ENCODE measurements around the gene NKAIN1.
"Not testable (repeated sequence)": the region's sequence is repeated elsewhere in the genome, so short reads cannot be mapped to it uniquely, and the experiment has no call there.

Gene NKAIN1

DNA sequence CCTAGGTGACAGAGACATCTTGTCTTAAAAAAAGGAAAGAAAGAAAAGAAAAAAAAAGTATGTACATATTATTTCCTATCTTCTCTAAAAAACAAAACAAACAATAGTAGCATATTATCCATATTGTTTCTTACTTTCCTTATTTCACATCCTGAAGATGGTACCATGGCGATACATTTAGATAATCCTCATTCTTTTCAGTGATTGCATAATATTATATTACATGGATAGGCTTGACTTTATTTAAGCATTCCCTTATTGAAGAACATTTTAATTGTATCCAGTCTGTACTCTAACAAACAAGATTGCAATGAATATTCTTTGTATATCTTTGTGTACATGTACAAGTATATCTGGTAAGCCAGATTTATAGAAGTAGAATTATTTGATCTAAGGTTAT, 91.3 kb downstream of the NKAIN1 start:
- no peak overlapping the region for H3K9ac ChIP-seq
- H3K4me3 ChIP-seq: no peak overlapping the region
- H3K4me1 ChIP-seq: no peaks in the 10 kb centered on the region
- H3K9me3 ChIP-seq: no peaks in the 10 kb centered on the region
- no peak for TF ChIP-seq Cebpa-rat (IDR thresholded peaks at IDR 0.05)
- H3K27ac ChIP-seq: no peak overlapping the region
- H3K36me3 ChIP-seq: no peaks in the 10 kb centered on the region
- no peaks in the 10 kb centered on the region for H4K20me1 ChIP-seq
- H3K4me2 ChIP-seq: no peak overlapping the region
- H3K27me3 ChIP-seq: no peaks in the 10 kb centered on the region

GRCh38 chr1:31145648-31146047, 94.0 kb downstream of the NKAIN1 start:
- H3K9ac ChIP-seq: no peak overlapping the region
- H3K4me2 ChIP-seq: no peak overlapping the region
- no peak overlapping the region for H3K4me3 ChIP-seq
- H3K9me3 ChIP-seq: no peaks in the 10 kb centered on the region
- H3K4me1 ChIP-seq: no peaks in the 10 kb centered on the region
- no peaks in the 10 kb centered on the region for H3K27me3 ChIP-seq
- no peak overlapping the region for H3K27ac ChIP-seq
- H3K36me3 ChIP-seq: no peaks in the 10 kb centered on the region
- TF ChIP-seq Cebpa-rat (IDR thresholded peaks at IDR 0.05): no peak
- H4K20me1 ChIP-seq: no peaks in the 10 kb centered on the region

- TF ChIP-seq Cebpa-rat (IDR thresholded peaks at IDR 0.05): no peak
- H3K27me3 ChIP-seq: no peaks in the 10 kb centered on the region
- no peaks in the 10 kb centered on the region for H3K36me3 ChIP-seq
- H3K9ac ChIP-seq: no peak overlapping the region
- H3K9me3 ChIP-seq: no peaks in the 10 kb centered on the region
- no peak overlapping the region for H3K4me2 ChIP-seq
- no peak overlapping the region for H3K4me3 ChIP-seq
- no peak overlapping the region for H3K27ac ChIP-seq
- no peaks in the 10 kb centered on the region for H3K4me1 ChIP-seq
- no peaks in the 10 kb centered on the region for H4K20me1 ChIP-seq
These were observed 95.2 kb downstream of the NKAIN1 start for GRCh38 chr1:31144442-31144841.

DNA sequence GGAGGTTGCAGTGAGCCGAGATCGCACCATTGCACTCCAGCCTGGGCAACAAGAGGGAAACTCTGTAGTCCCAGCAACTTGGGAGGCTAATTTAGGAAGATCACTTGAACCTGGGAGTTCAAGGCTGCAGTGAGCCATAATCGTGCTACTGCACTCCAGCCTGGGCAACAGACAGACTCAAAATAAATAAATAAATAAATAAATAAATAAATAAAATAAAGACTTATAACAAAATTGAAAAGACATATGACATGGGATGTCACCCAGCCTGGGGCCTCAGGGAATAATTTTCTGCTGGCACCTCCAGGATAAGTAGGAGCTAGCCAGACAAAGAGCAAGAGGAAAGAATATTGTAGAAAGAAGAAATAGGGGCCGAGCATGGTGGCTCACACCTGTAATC, 96.2 kb downstream of the NKAIN1 start:
- no peak overlapping the region for H3K4me3 ChIP-seq
- no peak overlapping the region for H3K4me2 ChIP-seq
- no peak overlapping the region for H3K9ac ChIP-seq
- no peaks in the 10 kb centered on the region for H3K27me3 ChIP-seq
- no peaks in the 10 kb centered on the region for H3K9me3 ChIP-seq
- no peak for TF ChIP-seq Cebpa-rat (IDR thresholded peaks at IDR 0.05)
- H3K27ac ChIP-seq: no peak overlapping the region
- H3K4me1 ChIP-seq: no peaks in the 10 kb centered on the region
- no peaks in the 10 kb centered on the region for H4K20me1 ChIP-seq
- H3K36me3 ChIP-seq: no peaks in the 10 kb centered on the region

- Histone ChIP-seq H4K20me1 (no peaks in the 10 kb centered on the region), H3K9me3 (no peaks in the 10 kb centered on the region), H3K4me2 (no peak overlapping the region), H3K27ac (no peak overlapping the region), H3K4me3 (no peak overlapping the region), H3K9ac (no peak overlapping the region), H3K27me3 (no peaks in the 10 kb centered on the region), H3K36me3 (no peaks in the 10 kb centered on the region), H3K4me1 (no peaks in the 10 kb centered on the region)
- TF ChIP-seq Cebpa-rat (IDR thresholded peaks at IDR 0.05): no peak
These were observed 97.3 kb downstream of the NKAIN1 start for GRCh38 chr1:31142406-31142805.

DNA sequence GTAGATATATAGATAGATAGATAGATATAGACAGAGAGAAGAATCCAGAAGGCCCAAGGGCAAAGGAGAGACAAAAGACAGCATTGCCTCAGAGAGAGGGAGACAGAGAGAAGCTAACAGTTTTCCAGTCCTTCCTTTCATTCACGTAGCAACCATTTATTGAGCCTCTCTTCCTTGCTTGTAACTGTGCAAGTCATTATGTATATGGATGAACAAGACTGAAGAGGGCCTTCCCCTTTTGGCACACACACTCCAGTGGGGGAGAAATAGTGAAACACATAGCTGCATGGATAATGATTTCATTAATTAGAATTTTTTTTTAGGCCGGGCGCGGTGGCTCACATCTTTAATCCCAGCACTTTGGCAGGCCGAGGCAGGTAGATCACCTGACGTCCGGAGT, 99.4 kb downstream of the NKAIN1 start:
- Histone ChIP-seq H3K4me1 (no peaks in the 10 kb centered on the region), H3K9me3 (no peaks in the 10 kb centered on the region), H3K4me2 (no peak overlapping the region), H3K9ac (no peak overlapping the region), H3K36me3 (no peaks in the 10 kb centered on the region), H3K27me3 (no peaks in the 10 kb centered on the region), H3K27ac (no peak overlapping the region), H4K20me1 (no peaks in the 10 kb centered on the region), H3K4me3 (no peak overlapping the region)
- no peak for TF ChIP-seq Cebpa-rat (IDR thresholded peaks at IDR 0.05)

DNA sequence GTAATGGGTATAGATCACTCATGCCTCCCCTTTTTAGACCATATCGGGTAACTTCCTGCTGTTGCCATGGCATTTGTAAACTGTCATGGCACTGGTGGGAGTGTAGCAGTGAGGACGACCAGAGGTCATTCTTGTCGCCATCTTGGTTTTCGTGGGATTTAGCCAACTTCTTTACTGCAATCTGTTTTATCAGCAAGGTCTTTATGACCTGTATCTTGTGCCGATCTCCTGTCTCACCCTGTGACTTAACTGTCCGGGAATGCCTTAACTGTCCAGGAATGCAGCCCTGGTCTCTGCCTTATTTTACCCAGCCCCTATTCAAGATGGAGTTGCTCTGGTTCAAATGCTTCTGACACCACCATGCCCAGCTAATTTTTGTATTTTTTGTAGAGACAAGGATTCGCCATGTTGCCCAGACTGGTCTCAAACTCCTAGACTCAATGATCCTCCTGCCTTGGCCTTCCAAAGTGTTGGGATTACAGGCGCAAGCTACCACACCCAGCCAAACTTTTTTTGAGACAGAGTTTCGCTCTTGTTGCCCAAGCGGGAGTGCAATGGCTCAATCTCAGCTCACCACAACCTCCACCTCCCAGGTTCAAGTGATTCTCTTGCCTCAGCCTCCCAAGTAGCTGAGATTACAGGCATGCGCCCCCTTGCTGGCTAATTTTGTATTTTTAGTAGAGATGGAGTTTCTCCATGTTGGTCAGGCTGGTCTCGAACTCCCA, 100.7 kb downstream of the NKAIN1 start:
- H3K9me3 ChIP-seq, H3K9ac ChIP-seq, H3K4me3 ChIP-seq, H3K27ac ChIP-seq, H3K4me2 ChIP-seq, H4K20me1 ChIP-seq, H3K36me3 ChIP-seq, H3K27me3 ChIP-seq, H3K4me1 ChIP-seq: not testable (repeated sequence)

DNA sequence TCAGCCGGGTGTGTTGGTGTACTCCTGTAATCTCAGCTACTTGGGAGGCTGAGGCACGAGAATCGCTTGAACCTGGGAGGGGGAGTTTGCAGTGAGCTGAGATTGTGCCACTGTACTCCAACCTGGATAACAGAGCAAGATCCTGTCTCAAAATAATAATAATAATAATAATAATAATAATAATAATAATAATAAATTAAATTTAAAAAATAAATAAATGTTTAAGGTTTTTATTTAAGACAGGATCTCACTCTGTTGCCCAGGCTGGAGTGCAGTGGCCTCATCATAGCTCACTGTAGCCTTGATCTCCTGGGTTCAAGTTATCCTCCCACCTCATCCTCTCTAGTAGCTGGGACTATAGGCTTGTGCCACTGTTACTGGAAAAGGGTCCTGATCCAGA, 101.8 kb downstream of the NKAIN1 start:
- not testable (repeated sequence) for H3K4me3 ChIP-seq, H3K36me3 ChIP-seq, H3K4me2 ChIP-seq, H3K27me3 ChIP-seq, H3K9me3 ChIP-seq, H3K27ac ChIP-seq, H3K4me1 ChIP-seq, H4K20me1 ChIP-seq, H3K9ac ChIP-seq

- Histone ChIP-seq H3K27me3 (no peaks in the 10 kb centered on the region), H3K9me3 (no peaks in the 10 kb centered on the region), H3K4me3 (no peak overlapping the region), H3K9ac (no peak overlapping the region), H3K4me1 (no peaks in the 10 kb centered on the region), H3K36me3 (no peaks in the 10 kb centered on the region), H4K20me1 (no peaks in the 10 kb centered on the region), H3K4me2 (no peak overlapping the region), H3K27ac (no peak overlapping the region)
- no peak for TF ChIP-seq Cebpa-rat (IDR thresholded peaks at IDR 0.05)
These were observed 103.6 kb downstream of the NKAIN1 start for GRCh38 chr1:31135973-31136600.

DNA sequence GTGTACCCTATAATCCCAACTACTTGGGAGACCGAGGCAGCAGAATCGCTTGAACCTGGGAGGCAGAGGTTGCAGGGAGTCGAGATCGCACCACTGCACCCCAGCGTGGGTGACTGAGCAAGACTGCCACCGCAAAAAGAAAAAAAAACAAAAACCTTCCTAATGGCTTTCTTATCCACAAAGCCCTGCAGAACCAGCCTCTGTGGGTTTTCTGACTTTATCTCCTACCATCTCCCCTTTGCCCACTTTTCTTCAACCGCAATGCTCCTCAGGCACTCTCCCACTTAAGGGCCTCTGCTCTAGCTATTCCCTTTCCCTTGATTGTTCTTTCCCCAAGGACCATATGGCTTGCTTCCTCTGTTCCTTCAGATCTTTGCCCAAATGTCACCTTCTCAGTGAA, 106.3 kb downstream of the NKAIN1 start:
- H3K4me1 ChIP-seq: no peaks in the 10 kb centered on the region
- no peak for TF ChIP-seq Cebpa-rat (IDR thresholded peaks at IDR 0.05)
- no peaks in the 10 kb centered on the region for H3K36me3 ChIP-seq
- no peak overlapping the region for H3K4me2 ChIP-seq
- no peak overlapping the region for H3K4me3 ChIP-seq
- H4K20me1 ChIP-seq: no peaks in the 10 kb centered on the region
- no peak overlapping the region for H3K9ac ChIP-seq
- no peak overlapping the region for H3K27ac ChIP-seq
- H3K27me3 ChIP-seq: no peaks in the 10 kb centered on the region
- no peaks in the 10 kb centered on the region for H3K9me3 ChIP-seq
